NCI-H2196 (cell line): Measurements from ENCODE around the gene HDAC4.

Experiments used
- DNase-seq: peaks from one replicate; lab custom pipeline; 2025; ENCODE audit not compliant: unreplicated experiment; lab: John Stamatoyannopoulos, UW

Gene HDAC4

DNA sequence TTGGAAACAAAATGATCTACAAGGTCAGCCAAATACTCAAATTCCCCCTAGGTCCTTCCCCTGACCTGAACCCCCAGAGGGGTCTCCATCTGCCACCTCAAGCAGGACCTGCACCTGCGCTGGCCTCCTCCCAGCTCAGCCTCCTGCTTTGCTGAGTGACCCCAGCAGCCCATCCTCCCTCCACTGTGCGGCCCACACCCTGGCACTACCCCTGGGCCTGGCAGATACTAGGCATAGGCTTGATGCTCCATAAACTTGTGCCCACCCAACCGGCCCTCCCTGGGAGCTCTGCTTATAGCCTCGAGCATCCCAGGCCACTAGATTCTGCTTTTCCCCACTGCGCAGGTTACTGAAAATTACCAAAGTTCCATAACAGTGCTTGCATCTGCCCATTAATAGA, 156.2 kb downstream of the HDAC4 start:
- no peak for DNase-seq

DNA sequence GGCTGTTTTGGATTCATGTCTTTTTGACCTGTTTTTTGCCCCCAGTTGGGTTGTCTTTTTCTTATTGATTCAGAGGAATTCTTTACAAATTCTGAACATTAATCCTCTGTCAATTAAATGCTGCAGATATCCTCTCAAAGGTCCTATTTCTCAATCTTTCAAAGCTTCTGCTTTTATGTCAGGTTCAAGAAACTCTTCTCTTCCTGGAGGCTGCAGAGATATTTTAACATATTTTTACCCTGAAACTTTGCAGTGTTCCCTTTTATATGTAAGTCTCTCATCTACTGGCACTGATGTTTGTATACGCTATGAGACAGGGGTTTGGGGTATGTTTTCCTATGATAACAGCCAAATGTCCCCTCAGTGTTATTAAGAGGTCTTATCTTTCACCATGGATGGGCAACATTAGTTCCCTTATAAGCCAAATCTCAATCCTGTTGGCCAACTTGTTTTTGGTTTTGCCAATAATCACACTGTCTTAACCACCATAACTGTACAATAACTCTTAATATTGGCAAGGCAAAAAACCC, 159.3 kb downstream of the HDAC4 start:
- DNase-seq = no peak

DNA sequence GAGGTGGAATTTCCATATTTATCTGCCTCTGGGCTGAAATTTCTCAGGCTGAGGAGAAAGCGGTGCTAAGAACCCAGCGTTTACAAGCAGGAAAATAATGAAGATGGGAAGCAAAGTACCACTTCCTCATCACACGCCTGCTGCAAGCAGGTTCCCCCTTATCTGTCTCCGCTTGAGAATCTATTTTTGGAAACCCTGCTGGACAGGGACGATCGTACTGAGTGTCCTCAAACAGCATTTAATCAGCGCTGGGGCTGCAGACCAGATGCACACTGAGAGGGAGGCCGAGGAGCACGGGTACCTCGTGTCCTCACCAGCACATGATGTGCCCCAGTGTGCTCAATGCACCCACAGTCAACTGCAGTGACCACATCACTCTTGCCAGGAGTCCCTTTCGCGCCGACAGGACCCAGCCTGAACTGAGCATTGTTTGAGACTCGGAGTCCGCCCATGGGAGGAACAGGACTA, 160.4 kb downstream of the HDAC4 start:
- DNase-seq = no peak

DNA sequence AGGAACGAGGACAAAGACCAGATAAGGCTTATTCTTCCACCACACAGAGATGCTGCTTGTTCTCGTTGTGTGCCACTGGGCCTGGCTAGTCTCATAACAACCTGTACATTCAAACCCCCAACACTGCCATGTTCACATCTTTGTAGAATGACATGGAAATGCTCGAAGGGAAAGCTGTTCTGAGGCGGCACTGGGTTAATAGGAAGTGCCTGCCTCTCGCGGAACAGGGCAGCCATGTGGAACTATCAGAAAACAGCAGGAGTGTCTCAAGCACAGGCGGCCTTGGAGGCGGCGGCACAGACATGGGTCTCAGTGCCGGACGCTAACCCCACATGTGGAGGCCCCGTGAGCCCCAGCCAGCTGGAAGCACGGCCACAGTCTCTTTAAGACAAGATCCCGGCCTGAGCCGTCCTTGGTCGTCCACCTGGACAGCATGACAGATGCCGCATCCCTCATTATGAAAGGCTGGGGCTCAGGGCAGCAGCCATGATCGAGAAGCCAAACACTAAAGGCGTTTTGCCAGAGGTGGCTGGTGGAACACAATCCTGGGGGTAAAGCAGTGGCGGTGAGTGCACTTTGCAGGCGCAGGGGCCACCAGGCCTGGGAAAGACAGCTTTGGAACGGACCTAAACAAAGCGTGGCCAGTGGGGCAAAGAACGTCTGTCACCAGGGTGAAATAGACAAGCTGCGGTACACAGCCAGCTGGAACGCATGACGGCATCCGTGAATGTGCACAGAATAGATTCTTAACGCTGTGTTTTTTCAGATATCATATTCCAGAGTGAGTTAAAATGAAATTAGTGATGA, 161.0 kb downstream of the HDAC4 start:
- no peak for DNase-seq

DNA sequence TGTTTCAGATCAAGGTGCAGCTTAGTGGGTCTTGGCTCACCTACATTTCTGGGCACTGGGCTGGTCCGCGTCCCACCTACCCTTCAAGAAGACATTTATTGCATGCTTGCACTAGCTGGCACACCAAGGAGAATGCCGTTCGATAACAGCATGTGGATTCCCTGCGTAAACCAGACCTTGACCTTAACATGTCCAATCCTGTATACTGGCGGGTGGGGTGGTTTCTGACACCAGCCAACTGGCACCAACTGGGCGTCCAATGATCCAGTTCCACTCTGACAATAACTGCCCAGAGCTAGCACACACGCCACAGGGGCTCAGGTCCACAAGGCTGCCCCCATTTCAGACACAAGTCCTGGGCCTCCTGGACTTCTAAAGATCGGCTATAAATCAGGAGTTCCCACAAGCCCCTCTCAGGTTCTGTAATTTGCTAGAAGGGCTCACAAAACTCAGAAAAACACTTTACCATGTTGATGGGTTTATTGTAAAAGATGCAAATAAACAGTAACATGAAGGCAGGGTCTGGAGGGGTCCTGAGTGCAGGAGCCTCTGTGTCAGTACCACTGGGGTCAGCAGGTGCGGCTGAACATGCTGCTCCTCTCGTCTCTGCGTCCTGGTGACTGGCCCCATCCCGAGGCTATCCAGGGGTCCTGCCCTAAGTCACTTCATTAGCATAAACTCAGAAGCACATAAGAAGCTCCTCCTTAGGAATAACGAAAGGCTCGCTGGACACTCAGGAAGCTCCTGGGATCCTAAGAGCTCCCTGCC, 161.8 kb downstream of the HDAC4 start:
- no peak for DNase-seq

DNA sequence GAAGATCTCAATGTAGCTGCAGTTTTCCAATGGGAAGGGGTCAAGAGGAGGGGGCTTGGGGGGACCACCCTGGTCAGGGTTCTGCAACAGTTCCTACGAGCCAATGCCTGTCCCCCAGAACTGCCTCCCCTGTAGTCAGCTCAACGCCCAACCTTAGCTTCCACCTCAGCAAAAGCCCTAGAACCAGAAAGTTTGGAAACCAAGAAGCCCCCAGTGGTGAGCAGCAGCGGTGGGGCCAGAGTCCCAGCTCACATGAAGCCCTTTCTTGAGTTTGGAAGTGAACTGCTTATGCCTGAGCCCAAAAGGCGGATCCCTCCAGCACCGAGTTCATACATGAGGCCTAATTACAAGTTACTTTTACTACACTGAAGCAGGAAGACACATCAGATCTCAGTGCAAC, 162.4 kb downstream of the HDAC4 start:
- DNase-seq = no peak

DNA sequence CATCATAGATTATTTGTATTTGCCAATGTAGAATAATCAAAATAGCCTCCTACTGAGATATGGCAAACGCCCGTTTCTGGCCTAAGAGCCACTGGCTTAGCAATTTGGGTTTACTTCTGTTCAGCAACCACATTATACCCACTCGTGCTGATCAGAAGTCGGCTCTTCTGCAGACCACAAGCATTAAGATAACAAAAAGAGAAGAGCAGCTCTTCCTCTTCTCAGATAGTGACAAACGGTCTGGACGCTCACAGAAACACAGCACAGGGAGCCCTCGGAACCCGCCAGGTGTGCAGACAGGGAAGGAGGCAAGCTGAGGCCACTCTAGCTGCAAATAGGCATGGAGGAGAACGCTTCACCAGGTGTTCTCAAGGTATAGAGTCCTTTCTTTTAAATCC, 164.0 kb downstream of the HDAC4 start:
- DNase-seq = no peak

DNA sequence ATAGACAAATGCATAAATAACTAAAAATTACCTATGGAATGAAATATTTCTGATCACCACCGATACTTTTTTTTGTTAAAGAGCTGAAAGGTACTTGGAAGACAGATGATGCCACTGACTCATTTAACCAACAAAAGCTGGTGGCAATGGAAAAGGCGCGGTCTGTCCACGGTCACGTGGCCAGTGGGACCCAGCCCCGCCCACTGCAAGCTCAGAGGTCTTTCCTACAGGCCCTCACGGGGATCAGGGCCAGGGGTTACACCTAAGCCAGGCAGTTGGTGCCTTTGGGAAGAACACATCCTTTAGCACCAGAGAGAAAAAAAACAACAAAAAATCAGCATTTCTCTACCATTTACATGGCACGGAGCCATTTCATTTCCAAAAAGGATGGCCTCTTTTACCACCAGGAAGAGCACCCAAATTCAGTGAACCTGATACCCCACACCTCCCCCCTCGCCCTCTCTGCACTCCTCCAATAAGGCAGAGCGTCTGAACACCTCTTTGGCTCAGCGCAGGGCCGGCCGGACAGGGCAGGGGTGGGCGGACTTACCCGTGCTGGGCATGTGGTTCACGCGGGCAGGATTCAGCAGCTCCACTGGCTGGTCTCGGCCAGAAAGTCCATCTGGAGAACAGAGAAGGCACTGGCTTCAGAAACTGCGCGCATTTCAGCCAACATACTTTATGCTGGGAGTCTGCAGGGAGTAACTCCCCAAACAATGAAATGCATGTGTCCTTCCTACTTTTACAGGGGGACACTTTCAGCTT, 164.6 kb downstream of the HDAC4 start:
- DNase-seq = no peak

DNA sequence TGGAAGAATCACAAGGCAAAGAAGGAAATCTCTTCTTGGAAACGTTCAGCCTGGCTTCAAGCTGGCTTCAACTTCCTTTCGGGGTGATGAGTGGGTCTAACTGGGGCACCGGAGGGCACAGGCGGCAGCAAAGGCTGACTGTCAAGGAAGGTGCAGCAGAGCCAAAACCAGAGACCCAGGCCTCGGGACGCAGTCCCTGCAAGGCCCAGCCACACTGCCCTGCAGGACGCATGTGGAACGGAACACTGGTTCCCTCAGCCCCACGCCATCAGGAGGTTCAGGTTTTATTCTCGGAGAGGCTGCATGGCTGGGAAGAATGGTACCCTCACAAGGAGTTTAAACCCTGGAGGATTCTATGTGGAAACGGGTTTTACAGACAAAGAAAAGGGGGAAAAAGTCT, 165.5 kb downstream of the HDAC4 start:
- DNase-seq = no peak

DNA sequence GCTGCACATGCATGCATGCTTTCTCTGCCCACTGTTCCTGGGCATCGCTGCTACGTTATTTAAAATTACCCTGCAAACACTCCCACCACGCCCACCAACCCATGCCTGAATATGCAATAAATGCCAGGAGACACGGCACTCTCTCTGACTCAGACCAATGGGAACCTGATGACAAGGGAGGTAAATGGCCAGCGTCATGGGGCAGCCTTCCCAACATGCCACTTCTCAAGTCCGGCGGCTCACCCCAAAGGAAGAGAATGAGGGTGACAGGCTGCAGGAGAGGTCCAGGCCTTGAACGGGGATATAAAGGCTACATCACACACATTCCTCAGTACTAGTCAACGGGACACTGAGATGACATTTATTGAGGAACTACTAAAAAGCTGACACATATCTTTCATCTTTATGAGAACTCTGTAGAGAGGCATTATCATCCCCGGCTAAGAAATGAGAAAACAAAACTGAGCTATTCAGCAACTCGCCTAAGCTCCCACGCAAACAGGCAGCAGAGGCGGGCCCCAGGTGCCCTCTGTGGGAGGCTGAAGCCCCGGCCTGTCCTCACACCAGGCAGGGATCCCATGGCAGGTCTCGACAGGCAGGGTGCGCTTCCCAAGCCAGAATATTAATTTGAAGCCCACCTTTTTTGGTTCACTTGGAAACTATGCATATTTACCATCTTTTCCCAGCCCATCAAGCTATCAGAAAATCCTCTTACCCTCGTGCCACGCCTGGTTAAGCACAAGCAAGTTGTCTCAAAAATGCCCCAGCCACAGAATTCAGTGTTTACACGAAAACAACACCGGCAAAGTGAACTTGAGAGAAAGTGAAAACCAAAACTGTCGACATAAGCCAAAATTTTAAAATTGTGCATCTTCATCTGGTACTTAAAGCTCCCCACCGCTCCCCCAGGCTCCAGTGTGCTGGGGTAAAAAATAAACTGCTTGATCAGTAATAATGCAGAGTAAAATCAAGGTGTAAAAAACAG, 166.3 kb downstream of the HDAC4 start:
- no peak for DNase-seq

DNA sequence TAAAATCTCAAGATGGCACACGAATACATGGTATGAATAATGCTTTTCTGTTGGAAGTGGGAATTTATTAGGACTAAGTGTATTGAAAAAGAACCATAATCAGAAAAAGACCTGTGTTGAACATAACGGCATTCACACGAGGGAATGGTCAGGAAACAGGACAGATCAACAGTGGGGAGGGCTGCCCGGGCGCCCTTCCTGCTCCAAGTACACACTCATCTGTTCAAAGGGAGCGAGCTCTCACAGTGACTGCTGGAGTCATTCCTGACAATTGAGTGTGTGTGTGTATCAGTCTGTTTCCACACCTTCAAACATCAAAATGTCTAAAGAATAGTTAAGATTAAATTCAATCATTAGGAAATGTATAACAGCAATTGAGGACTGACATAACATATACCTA, 167.2 kb downstream of the HDAC4 start:
- DNase-seq = no peak

DNA sequence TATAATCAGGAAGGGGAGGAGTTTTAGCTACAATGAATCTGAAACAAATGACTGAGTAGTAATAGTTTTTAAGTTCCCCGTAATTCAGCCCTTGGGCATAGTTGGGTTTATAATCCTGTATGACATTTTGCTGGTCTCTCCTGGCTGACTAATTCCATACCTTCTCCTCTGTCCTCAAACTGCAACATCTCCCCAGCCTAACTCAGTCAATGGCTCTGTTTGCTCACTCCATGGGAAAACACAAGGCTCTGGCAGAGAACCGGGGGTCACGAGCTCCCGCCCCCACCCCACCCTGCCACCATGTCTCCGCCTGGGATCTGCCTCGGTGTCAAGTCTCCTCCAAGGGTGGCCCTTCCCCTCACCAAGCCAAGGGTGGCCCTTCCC, 168.6 kb downstream of the HDAC4 start:
- no peak for DNase-seq

DNA sequence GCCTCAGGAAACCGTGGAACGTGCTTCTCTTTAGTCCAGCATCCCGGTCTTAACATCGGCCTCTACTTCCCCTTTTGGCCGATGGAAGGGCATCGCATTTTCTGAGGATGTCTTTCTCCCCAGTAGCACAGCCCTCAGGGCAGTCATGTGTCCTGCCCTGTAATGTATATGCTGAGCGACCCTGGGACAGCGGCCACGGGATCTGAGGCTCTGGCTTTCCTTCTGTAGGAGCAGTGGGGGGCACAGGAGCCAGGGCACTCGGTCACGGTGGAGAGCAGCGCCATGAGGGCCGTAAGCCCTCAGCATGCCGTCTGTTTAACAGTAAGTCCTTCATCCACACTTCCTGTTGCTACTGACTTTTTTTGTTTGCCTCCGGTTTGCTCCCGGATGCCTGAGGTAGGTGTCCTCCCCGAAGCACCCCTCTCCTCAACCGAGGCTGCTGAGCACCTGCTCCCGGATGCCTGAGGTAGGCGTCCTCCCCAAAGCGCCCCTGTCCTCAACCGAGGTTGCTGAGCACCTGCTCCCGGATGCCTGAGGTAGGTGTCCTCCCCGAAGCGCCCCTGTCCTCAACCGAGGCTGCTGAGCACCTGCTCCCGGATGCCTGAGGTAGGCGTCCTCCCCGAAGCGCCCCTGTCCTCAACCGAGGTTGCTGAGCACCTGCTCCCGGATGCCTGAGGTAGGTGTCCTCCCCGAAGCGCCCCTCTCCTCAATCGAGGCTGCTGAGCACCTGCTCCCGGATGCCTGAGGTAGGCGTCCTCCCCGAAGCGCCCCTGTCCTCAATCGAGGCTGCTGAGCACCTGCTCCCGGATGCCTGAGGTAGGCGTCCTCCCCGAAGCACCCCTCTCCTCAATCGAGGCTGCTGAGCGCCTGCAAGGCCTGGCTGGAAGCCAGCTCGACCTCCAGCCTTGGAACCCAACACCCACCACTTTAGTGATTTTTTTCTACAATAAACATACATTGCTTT, 169.3 kb downstream of the HDAC4 start:
- DNase-seq = no peak

DNA sequence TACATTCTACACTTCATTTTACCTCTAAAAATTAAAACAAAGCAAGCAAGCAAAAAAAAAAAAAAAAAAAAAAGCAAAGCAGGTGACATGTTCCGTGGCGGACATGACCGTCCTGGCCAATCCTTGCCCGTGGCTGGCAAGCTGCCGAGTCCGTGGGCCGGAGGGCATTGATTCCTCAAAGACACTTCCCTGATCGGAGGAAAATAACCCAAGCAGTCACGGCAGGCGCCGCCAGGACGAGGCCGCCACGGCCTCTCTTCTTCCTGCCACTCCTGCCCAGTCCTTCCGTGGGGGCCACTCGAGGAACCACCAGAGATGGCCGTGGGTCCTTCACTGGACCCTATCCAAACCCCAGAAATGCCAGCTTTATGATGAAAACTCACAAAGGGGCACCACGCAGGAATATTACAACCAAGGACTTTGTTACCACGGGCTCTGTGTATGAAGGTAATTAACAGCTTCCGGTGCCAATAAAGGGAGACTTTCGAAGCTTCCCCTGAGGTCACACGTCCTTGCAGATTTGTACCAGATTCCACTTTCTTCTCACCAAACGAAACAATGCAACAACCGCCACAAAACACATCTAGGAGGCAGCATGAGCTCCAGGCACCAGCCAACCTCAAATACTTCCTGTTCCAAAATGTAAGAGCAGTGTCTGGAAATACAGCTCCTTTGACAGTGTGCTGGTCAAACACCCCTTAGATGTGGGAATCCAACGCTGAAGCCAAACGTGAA, 170.3 kb downstream of the HDAC4 start:
- no peak for DNase-seq

DNA sequence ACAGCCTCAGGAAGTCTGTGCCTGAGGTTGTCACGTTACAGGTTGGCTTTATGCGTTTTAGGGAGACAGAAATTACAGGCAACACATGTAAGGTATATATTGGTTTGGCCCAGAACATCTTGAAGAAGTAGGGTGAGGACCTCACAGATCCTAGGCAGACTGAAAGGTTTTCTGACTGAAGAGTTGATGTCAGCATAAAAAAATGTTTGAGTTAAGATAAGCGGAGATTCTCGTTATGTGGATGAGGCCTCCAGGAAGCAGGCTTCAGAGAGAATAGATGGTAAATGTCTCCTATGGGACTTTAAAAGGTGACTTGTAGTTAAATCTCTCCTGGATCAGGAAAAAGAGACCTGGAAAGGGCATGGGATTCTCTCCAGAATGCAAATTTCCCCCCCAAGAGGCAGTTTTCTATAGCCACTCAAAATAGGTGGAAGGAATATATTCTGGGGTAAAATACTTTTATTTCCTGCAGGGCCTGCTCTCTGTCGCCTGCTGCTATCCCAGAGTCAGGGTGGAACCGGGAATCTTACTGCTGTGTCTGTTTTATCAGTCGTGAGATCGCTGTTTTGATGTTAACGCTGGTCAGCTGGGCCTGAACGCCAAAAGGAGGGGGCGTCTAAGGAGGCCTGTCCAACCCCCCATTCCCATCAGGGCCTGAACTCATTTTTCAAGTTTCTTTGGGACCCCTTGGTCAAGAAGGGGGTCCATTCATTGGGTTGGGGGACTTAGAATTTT, 171.1 kb downstream of the HDAC4 start:
- no peak for DNase-seq

DNA sequence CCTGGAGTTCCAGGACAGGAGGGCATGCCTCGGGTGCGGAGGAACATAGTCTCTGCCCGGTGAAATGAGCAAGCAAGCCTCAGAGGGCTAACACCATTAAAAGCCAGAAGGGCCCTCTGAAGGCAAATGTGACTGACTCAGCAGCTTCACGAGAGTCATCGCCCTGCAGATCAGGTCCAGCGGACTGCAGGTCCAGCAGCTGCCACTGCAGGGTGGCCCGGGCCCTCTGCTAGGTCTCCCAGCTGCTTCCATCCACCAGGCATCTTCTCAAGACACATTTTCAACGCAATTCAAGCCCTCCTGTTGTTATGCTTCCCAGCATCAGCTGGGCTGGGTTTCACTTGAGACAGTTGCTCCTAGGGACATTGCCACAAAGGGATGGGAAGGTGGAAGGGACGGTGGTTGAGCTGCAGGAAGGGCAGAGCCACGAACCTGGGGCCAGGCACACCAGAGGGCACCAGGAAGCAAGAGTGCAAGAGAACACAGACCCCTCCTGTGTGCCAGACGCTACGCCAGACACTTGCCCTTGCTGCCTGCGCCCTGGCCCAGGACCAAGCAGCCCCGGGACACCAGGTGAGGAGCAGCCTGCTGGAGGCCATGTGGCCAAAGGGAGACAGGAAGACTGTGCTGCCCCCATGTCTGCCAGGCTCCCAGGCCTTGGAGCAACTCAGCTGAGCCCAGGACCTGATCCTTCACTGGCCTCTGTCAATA, 173.0 kb downstream of the HDAC4 start:
- peak; percentile 51 for DNase-seq
